Left kidney (tissue), 2 donors: Measurements from ENCODE around the gene ECT2L. TPM values are rescaled to one million over a fixed set of nuclear protein-coding genes. Genes with fewer than 3 reads are reported as not detected.

Experiments used
- DNase-seq: peaks from one replicate; pipeline ENCODE4 v3.0.0-alpha.2; 2013
- polyA plus RNA-seq: library from polyadenylated mRNA; unstranded; fragments of 120-200 nt; gene quantifications from one replicate; pipeline ENCODE4 v1.2.1, GENCODE V29; 2013; ENCODE audit not compliant: insufficient read length

ECT2L gene
- polyA plus RNA-seq, 1 donor = 0.55 TPM

DNA sequence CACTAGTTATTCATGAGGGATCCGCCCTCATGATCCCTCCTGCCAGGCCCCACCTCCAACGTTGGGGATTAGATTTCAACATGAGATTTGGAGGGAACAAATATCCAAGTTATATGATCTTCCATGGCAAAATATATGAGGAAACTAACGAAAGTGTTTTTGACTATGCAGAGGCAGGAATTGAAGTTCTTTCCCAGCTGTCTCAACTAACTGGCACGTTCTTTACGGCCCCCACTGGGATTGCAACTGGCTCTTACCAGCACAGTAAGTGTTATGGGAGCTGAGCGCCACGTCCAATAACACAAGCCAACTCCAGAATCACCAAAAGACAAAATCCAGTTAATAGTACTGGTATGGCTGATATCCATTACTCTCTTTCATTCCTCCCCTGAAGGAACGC is 66.6 kb downstream of the ECT2L start:
- DNase-seq = no peak

DNA sequence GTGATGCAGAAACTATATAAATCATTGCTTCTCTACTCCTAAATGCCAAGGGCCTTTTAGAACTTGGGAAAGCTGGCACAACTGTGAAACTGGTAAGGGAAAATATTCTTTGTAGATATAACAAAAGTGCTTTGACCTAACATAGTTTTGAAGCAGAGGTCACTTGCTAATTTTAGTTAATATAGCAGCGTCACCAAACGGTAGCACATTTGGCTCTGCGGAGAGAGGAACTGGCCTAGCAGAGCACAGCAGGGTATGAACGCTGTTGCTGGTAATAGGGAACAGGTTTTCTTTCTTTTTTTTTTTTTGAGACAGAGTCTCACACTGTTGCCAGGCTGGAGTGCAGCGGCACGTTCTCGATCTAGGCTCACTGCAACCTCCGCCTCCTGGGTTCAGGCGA is 67.4 kb downstream of the ECT2L start:
- DNase-seq = no peak

DNA sequence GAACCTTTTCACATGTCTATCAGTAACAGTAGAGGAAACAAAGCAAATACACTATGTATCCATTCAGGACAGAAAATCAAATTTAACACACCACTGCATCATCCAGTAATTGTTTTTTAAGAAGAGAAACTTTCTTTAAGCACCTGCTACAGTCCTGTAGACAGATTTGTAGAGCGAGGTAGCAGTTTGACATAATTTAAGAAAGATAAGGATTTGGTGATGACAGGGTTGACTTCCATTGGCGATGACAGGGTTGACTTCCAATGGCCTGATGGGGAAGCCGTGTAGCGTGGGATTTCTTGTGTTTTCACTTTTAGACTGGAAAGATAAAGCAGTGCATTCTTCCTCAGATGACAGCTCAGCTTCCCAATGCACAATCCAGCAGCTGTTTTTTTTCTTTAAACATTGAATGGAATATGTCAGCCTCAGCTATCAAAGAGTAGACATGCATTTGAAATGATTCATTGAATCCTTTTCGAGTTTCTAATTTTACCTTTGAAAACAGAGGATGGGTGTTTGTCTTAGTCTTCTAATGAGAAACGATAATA is 68.5 kb downstream of the ECT2L start:
- DNase-seq = no peak

DNA sequence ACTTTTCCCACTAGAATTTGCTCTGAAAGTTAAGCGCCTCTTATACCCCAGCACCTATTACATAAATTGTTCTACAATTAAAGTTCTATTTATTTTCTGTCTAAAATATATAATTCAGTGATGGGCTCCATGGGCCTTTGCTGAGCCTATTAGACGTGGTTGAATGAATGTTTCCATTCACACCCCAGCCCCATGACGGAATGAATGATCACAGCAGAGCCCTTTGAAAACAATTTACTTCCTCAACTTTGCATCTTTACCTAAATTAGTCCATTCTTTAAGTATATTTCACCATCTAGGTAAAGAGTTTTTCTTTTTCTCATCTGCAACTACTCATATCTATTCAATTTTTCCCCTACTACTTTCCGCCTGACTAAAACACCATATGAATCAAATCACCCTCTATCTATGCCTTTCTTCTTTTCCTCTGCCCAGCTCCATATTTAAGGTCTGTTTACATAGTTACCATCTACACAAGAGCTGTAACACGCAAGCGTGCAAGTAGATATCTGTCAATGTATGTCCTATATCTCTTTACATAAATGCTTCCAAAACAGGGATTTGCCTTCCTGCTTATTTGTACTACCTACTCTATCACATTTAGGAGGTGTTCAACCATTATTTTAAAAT is 69.7 kb downstream of the ECT2L start:
- DNase-seq = no peak

DNA sequence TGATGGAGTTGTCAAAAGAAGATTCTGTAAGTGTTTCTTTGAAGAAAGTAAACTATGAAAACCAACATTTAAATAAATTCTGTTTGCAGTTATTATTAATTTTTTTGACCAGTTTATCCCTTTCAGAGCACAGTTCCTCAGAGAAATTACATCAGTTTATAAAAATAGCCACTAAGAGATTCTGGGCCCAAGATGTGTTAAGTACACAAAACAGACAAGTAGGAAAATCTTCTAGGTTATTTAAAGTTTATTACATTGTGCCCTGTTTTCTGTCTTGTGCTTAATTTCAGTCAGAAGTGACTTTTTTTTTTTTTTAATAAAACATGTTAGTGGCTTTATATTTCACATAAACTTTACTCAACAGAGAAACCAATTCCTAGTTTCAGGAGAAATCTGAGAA is 72.3 kb downstream of the ECT2L start:
- DNase-seq = no peak

DNA sequence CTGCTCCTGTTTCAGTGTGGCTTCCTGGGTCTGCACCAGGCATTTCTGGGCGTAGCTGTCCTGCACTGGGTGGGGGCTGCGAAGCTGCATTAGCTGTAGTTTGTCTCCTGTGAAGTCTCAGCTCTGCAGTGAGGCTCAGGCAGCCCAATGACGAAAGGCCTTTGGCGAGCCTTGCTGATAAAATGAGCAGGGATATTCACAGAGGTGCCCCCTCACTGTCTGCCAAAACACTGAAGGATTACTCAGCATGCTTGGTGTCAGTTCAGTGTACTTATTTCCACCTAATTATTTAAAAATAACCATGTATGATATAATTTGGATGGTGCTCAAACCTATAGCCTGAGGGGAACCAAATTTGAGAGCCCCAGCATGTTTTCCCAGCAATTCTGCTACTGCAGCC is 73.5 kb downstream of the ECT2L start:
- DNase-seq = no peak

DNA sequence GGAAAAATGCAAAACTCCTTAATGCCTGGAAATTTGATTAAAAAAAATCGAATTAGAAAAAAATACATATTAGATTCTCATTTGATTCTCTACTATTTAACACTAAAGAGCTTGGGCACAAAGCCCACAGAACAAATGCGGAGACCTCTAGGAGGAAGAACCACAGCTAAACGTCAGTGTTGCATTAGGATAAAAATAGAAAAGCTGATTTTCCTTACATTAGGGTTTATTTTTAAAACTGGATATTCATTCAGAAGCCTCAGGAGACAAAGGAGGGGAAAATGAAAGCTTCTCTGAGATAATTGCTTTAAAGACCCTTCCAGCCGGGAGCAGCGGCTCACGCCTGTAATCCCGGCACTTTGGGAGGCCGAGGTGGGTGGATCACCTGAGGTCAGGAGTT is 77.3 kb downstream of the ECT2L start:
- DNase-seq = no peak

DNA sequence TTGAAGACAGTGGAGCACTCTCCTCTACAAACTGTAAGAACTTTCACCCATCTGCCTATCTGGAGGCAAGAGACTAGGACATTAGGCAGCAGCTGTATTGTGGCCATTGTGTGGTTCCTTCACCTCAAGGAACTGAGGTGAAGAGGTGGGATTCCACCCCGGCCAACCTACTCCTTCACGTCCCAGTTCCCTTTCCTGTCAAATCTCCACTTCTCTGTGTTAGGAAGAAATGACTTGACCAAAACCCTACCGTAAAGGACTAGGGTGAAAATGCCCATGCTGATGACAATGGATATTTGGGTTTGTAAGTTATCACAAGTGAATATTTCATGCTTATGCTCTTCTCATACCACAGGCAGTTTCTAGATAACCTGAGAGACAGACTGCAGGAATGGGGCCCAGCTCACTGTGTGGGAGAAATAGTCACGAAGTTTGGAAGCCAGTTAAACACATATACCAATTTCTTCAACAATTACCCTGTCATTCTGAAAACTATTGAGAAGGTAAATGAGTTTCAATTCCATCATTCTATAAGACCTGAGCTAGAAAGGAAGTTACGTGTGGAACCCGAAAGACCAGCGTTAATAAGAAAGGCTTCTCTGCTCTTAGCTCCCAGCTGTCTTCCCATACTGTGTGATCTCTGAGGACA is 86.6 kb downstream of the ECT2L start:
- no peak for DNase-seq

DNA sequence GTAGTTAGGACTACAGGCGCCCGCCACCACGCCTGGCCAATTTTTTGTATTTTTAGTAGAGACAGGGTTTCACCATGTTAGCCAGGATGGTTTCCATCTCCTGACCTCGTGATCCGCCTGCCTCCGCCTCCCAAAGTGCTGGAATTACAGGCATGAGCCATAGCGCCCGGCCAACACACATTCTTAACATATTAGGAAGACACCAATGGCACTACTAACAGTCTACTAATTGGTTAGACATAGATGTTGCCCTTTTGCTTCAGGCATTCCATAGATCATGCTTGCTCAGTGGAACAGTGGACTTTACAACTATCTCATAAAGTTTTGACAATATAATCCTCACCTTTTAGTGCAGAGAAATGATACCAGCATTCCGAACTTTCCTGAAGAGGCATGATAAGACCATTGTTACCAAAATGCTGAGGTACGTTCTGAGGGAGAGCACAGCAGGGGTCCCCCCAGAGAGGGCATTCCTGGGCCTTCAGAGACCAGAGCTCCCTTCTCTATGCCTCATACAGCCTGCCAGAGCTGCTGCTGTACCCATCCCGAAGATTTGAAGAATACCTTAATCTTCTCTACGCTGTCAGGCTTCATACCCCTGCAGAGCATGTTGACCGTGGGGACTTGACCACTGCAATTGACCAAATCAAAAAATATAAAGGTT is 89.4 kb downstream of the ECT2L start:
- DNase-seq = no peak

DNA sequence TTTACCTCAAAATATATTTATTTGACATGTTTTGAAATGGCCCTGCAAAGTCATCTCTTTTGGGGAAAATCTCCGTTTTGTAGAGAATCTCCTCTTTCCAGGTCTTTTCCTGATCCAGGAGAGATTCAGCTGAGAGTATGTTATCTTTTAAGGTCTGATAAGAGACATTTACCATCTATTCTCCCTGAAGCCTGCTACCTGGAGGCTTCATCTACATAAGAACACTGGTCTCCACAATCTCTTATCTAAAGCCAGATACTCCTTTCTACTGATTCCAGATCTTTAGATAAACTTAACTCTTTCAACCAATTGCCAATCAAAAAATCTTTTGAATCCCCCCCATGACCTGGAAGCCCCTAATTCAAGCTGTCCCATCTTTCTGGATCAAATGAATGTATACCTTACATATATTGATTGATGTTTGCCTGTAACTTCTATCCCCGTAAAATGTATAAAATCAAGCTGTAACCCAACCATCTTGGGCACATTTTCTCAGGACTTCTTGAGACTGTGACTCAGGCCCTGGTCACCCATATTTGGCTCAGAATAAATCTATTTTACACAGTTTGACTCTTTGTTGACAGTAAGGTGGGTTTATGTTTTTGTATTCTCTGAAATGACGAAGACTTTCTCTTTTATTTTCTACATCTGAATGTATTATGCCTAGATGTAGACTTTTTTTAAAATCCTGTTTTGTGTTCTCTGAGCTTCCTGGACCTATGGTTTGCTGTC is 95.5 kb downstream of the ECT2L start:
- no peak for DNase-seq

DNA sequence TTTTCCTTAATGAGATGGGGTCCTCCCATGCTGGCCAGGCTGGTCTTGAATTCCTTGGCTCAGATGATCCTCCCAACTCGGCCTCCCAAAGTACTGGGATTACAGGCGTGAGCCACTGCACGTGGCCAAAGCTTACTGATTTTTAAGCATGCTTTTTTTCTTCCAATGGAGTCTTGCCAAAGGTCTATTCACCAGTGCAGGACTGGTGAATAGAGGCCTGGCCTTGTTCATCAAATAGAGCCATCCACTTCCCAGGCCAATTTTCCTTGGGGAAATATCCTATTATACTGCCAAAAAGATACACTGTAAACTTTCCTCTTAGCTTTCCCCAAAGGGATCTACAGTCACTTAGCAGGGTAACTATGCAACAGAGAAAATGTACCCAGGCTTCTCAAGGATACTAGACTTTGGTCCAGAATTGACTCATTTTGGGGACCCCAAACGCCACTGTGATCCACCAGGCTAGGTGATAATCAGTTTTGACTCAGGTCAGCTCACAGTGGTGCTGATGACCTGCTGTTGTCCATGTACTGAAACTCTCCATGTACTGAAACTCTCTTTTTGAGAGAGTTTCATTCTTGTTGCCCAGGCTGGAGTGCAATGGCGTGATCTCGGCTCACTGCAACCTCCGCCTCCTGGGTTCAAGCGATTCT is 100.3 kb downstream of the ECT2L start:
- no peak for DNase-seq

DNA sequence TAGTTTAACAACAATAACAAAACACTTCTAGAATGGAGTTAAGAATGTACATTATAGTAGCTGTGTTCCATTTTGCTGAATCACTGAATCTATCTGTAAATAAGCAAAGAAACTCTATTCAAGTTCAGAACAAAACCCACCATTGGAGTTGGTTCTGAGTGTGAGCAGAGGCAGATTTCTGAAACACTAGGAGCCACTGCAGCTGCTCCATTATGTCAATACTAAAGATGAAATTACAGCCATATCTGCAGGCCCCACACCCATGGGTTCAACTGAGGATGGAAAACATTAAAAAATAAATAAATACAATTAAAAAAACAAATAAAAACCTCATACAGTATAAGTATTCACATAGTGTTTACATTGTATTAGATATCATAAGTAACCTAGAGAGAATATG is 101.1 kb downstream of the ECT2L start:
- no peak for DNase-seq

DNA sequence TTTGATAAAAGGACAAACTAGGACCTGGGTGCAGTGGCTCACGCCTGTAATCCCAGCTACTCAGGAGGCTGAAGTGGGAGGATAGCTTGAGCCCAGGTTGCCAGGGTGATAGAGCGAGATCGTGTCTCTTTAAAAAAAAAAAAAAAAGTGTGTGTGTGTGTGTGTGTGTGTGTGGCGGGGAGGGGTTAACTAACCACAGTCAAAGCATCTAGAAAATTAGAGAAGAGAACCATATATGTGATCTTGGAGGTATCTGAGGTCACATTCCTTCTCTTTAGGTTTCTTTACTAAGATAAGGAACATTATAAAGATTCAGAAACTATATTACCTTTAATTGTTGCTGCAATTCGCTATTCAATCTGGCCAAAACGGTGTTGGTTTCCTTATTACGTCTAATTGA is 111.3 kb downstream of the ECT2L start:
- no peak for DNase-seq

DNA sequence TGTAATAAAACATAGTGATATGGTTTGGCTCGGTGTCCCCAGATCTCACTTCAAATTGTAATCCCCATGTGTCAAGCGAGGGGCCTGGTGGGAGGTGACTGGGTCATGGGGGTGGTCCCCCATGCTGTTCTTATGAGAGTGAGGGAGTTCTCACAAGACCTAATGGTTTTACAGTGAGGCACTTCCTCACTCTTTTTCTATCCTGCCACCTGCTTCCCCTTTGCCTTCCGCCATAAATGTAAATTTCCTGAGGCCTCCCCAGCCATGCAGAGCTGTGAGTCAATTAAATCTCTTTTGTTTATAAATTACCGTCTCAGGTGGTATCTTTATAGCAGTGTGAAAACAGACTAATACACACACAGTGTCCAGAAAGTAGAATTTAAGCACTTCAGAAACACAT is 113.6 kb downstream of the ECT2L start:
- no peak for DNase-seq

DNA sequence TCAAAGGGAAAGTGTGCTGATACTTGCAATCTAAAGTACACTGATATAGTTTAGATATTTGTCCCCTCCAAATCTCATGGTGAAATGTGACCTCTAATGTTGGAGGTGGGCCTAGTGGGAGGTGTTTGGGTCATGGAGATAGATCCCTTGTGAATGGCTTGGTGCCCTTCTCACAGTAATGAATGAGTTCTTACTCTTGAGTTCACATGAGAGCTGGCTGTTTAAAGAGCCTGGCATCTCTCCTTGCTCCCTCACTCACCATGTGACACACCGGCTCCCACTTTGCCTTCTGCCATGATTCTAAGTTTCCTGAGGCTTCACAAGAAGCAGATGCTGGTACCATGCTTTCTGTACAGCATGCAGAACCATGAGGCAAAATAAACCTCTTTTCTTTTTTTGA is 114.1 kb downstream of the ECT2L start:
- DNase-seq = no peak

DNA sequence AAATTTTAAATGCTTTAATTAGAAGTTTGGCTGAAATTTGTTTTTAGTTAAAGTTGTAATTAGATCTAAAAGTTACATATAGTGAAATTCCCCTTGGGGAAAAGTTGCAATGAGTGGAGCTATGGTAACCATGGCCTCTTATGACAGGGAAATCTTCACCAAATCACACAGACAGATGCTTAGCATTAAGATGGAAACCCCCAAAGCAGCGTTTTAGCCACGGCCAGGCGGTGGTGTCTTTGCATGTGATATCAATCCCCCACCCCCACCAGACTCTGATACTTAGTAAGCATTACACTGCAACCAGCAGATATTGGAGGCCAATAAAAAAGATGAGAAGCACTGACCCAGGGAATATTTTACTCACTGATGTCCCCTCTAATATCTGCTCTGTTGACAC is 116.4 kb downstream of the ECT2L start:
- no peak for DNase-seq

DNA sequence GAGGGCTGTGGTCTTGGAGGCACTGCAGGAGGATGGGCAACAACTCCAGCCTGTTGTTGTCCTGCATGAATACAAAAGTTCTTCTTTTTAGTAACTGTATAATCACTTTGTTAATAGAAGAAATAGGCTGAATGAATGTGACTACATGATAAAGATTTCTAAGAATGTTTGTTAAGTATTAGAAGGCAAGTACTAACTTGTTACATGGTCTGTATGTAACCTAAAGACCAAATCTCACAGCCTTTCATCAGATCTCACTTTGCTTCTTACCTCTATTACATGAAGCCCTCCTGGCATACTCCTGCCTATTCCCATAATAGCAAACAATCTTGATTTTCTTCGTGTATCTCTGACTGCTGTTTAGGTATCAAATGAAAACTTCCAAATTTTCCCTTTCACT is 118.8 kb downstream of the ECT2L start:
- DNase-seq = no peak

DNA sequence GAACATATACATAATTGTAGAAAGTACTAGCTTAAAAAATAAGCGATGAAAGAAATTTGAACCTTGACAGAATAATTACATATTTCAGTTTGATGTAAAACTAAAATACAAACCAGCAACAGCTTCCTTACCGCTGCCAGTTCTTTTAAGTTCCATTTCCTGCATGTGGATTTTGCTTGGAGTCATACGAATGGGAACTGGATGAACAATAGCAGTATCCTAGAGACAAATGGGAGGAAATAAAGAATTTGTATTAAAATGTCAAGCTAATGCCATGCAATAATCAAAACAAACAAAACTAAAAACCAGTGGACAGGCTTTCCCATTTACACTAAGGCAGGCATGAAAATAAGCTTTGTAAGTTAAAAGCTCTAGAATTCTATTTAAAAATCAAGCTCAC is 125.0 kb downstream of the ECT2L start:
- DNase-seq = no peak

DNA sequence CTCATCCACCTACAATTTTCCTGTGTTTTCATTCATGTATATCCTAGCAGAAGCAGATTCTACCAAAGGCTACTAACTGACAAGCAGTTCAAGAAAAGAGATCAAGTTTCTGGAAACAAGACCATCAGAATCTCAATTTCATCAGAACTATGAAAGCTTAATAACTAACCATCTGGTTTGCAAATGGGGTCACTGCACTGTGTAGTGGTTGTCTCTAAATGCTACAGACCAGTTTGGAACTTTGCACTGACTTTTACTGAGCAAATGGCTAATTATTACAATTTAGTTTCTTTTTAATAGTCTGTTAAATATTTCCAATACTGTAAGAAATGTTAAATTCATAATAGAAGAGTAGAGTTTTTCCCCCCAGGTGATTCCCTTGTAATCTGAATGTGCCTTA is 127.7 kb downstream of the ECT2L start:
- DNase-seq = no peak

DNA sequence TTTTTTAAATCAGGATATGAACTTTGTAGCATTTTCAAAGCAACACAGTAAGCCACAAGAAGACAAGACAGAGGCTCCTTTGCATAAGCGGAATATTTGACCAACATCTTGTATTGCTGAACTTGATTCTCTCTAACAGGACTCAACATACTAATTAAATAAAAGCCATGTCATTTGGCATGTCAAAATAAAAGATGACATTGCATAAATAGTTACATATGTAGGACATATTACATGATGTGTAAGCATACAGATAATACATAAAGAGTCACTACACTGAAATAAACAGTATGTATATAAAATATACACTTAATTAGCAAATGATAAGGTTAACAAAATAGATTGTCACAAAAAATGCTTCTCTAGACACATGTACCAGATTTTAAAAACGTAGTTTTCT is 129.9 kb downstream of the ECT2L start:
- no peak for DNase-seq

DNA sequence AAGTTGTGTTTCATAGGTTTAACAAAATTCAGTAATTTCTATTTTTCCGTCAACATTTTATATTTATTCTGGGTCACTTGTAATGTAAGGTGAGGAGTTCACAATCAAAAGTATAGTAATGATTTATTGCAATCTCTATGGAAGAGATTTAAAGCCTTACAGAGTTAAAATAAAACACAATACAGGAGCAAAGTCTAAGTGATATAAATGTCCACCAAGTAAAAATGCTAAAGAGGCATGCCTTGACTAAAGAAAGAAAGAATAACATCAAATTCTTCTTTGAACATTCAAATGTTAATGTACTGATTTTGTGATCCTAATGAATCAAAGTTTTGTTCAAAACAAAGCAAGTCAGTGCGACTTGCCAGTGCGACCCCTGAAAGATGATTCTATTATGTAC is 130.7 kb downstream of the ECT2L start:
- DNase-seq = no peak

DNA sequence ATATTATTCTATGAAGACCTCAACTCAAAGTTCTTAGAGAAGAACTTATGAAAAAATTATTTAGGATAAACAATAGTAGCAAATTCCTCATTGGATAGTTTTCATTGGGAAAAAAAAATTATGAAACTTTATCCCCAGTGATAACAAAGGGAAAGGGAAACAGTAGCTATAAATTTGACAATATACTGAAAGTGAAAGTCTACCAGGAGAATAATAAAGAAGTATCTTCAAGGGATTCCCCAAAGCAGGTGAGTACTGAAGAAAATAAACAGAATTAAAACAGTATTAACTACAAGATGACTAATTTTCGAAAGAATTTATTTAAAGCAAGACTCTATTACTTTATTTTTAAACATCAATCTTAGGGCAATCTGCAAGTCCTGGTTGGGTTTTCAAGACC is 135.8 kb downstream of the ECT2L start:
- no peak for DNase-seq
